HFFc6 (cell line): ENCODE results near the gene TNF. TPM values are rescaled to one million over a fixed set of nuclear protein-coding genes. Genes with fewer than 3 reads are reported as not detected.
A peak's percentile ranks its signal among the peaks of the same experiment; 100 is the strongest.

Source experiments
- DNase-seq: peaks from one replicate; pipeline ENCODE4 v3.0.0-alpha.2; 2018
- H3K27ac Mint-ChIP-seq: 2 replicates; pipeline ENCODE4 v1.8.0; 2020; ENCODE audit warnings: mild to moderate bottlenecking, mixed read lengths
- H3K27me3 Mint-ChIP-seq: 2 replicates; pipeline ENCODE4 v1.8.0; 2021; ENCODE audit warnings: mild to moderate bottlenecking, moderate library complexity, mixed read lengths; ENCODE audit not compliant: insufficient read depth
- H3K36me3 Mint-ChIP-seq: 2 replicates; pipeline ENCODE4 v1.8.0; 2021; ENCODE audit warnings: low read depth, mixed read lengths
- H3K4me1 Mint-ChIP-seq: 2 replicates; pipeline ENCODE4 v1.8.0; 2020; ENCODE audit warnings: low read depth, mixed read lengths
- H3K4me3 Mint-ChIP-seq: 2 replicates; pipeline ENCODE4 v1.8.0; 2020; ENCODE audit warnings: mild to moderate bottlenecking, moderate library complexity, mixed read lengths
- H3K9me3 Mint-ChIP-seq: 2 replicates; pipeline ENCODE4 v1.8.0; 2020; ENCODE audit warnings: mild to moderate bottlenecking, mixed read lengths
- CTCF ChIP-seq: fragments of 200-600 bp; sonication (generic); IDR thresholded peaks from 2 replicates; pipeline ENCODE4 v1.5.0; 2021; ENCODE audit warnings: antibody characterized with exemption, mild to moderate bottlenecking
- total RNA-seq, 6 experiments: library from RNA; stranded (reverse); fragmentation: NEBNext Ultra II Directional; extraction: Animal tissue kit (Norgen Biotek cat#: 25700); gene quantifications; 2 replicates in 1 of 6; 3 replicates in 5 of 6; pipeline ENCODE4 v1.2.3, GENCODE V29; 2021

Gene TNF
- total RNA-seq, 6 experiments from 2014 or later = 0.12 to 0.41 (median 0.23) TPM

DNA sequence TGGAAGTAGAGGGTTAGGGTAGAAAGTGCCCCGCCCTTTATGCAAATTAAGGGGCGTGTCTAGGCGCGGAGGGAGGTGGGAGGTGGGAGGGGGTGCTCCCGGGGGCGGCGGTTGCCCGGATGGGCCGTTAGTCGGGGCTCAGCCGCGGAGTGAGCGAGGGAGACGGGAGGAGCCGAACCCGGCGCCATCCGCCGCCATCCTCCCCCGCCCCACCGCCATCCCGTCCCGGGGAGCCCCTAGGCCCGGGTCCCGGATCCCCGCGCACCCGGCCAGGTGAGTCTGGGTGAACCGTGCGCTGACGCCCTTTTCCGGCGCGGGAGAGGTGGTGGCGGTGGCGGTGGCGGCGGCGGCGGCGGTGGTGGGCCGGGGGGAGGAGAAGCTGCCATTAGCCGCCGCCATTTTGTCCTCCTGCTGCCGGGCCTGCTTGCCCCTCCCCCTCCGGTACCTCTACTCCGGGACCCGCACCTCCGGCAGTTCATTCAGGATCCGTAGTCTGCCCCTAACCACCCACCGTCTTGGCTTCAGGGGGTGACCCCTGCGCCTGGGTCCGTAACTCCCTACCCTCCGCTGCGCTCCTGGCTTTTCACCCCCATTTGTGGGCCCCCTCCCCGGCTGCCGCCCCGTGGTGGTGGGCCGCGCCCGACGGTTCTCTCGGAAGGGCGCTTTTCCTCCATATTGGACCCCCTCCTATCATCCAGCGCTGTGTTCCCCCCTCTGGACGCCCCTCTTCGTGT is 45.4 kb downstream of the TNF start, which contains the start of gene PRRC2A:
PRRC2A (plus strand) TSS at position 130 of the 734 bp plus-strand sequence. CDS start 2,075 bp downstream, outside the sequence.
- no peaks in the 10 kb centered on the region for H3K9me3 Mint-ChIP-seq
- H3K27ac Mint-ChIP-seq = peak within 1 kb of the TSS; percentile 100
- peaks cover 4% of the 10 kb centered on the region for H3K27me3 Mint-ChIP-seq
- no peak for DNase-seq
- H3K4me3 Mint-ChIP-seq = peak within 1 kb of the TSS; percentile 97
- TF ChIP-seq CTCF = no peak
- peaks cover 35% of the 10 kb centered on the region for H3K36me3 Mint-ChIP-seq
- peaks cover 21% of the 10 kb centered on the region for H3K4me1 Mint-ChIP-seq

GRCh38 chr6:31621320-31621939 is 46.1 kb downstream of the TNF start:
- Mint-ChIP-seq H3K9me3 (no peaks in the 10 kb centered on the region), H3K27ac (peak overlapping the region; percentile 94), H3K36me3 (peaks cover 42% of the 10 kb centered on the region), H3K4me3 (peak overlapping the region; percentile 97), H3K27me3 (peaks cover 3% of the 10 kb centered on the region; the same call in 1 of the 2 replicates), H3K4me1 (peaks cover 21% of the 10 kb centered on the region)
- TF ChIP-seq CTCF = no peak
- DNase-seq = no peak

DNA sequence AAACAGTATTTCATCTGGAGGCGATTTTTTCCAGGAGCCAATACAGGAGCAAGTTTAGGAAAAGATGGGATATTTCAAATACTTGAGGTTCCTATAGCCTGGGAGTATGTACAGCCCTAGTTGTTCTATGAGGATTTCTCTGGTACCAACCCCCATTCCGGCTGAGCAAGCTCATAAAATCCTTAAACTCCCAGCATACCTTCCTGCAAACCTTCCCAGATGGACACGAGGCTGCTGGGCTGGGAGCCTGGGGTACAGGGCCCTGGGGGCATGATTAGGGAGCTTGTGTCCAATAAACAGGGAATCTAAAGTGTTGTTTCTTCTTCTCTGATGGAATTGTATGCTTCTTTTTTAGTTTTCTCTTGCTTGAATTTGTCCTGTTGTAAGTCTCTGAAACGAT is 46.6 kb downstream of the TNF start:
- DNase-seq = peak; percentile 42
- Mint-ChIP-seq H3K27me3 (peaks cover 3% of the 10 kb centered on the region; the same call in 1 of the 2 replicates), H3K36me3 (peaks cover 46% of the 10 kb centered on the region), H3K4me3 (peak overlapping the region; percentile 97), H3K27ac (peak overlapping the region; percentile 94), H3K9me3 (no peaks in the 10 kb centered on the region), H3K4me1 (peaks cover 21% of the 10 kb centered on the region)
- no peak for TF ChIP-seq CTCF

GRCh38 chr6:31622684-31623091 is 47.3 kb downstream of the TNF start:
- no peak for TF ChIP-seq CTCF
- H3K27me3 Mint-ChIP-seq = peaks cover 3% of the 10 kb centered on the region; the same call in 1 of the 2 replicates
- no peak for DNase-seq
- no peaks in the 10 kb centered on the region for H3K9me3 Mint-ChIP-seq
- H3K4me1 Mint-ChIP-seq = peaks cover 21% of the 10 kb centered on the region
- peaks cover 53% of the 10 kb centered on the region for H3K36me3 Mint-ChIP-seq
- peak overlapping the region; percentile 97 for H3K4me3 Mint-ChIP-seq
- peak overlapping the region; percentile 94 for H3K27ac Mint-ChIP-seq

- H3K9me3 Mint-ChIP-seq = no peaks in the 10 kb centered on the region
These were observed 48.7 kb downstream of the TNF start for GRCh38 chr6:31624070-31624469.

More at GRCh38 chr6:31624070-31624469, 48.7 kb downstream of the TNF start:
- Mint-ChIP-seq H3K4me1 (peaks cover 21% of the 10 kb centered on the region), H3K4me3 (no peak overlapping the region), H3K27me3 (peaks cover 7% of the 10 kb centered on the region), H3K27ac (no peak overlapping the region), H3K36me3 (peaks cover 62% of the 10 kb centered on the region)
- no peak for TF ChIP-seq CTCF
- no peak for DNase-seq
